ENCODE results near the gene BOD1L2. TPM values are rescaled to one million over a fixed set of nuclear protein-coding genes. Genes with fewer than 3 reads are reported as not detected.

BOD1L2 gene
- total RNA-seq, 1 donor from 2014 or later = not detected

DNA sequence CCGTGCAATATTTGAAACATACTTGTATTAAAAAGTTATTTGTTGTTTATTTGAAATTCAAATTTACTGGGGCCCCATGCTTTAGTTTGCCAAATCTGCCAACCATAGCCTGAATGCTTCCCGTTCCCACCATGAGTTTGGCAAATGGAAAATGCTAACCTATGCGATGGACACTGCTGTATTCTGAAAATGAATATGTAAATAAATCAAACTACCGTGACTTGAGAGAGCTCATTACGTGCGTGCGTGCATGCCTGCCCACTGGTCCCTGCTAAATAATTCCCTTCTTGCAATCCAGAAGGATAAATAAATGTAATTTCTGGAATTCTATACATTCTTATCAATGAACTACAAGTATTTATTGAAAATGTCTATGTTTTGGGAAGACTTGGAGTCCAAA lies 3.2 kb downstream of the BOD1L2 start:
- no peaks in the 10 kb centered on the region for H3K36me3 Mint-ChIP-seq (ENCODE audit: low read depth)
- no peak for DNase-seq (ENCODE audit: low spot score)
- TF ChIP-seq, protein P1, sequence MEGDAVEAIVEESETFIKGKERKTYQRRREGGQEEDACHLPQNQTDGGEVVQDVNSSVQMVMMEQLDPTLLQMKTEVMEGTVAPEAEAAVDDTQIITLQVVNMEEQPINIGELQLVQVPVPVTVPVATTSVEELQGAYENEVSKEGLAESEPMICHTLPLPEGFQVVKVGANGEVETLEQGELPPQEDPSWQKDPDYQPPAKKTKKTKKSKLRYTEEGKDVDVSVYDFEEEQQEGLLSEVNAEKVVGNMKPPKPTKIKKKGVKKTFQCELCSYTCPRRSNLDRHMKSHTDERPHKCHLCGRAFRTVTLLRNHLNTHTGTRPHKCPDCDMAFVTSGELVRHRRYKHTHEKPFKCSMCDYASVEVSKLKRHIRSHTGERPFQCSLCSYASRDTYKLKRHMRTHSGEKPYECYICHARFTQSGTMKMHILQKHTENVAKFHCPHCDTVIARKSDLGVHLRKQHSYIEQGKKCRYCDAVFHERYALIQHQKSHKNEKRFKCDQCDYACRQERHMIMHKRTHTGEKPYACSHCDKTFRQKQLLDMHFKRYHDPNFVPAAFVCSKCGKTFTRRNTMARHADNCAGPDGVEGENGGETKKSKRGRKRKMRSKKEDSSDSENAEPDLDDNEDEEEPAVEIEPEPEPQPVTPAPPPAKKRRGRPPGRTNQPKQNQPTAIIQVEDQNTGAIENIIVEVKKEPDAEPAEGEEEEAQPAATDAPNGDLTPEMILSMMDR (IDR thresholded peaks at IDR 0.05) = no peak
- H3K4me1 Mint-ChIP-seq (ENCODE audit: low read depth) = no peaks in the 10 kb centered on the region
- peaks cover 29% of the 10 kb centered on the region for H3K27me3 Mint-ChIP-seq (ENCODE audit: low read depth)
- H3K9me3 Mint-ChIP-seq (ENCODE audit: low read depth) = no peaks in the 10 kb centered on the region
- no peak overlapping the region for H3K27ac Mint-ChIP-seq (ENCODE audit: unreplicated experiment)
- no peak overlapping the region for H3K4me3 Mint-ChIP-seq (ENCODE audit: unreplicated experiment)

- Mint-ChIP-seq H3K4me3 (ENCODE audit: unreplicated experiment) (no peak overlapping the region), H3K9me3 (ENCODE audit: low read depth) (no peaks in the 10 kb centered on the region), H3K36me3 (ENCODE audit: low read depth) (no peaks in the 10 kb centered on the region), H3K27ac (ENCODE audit: unreplicated experiment) (no peak overlapping the region), H3K4me1 (ENCODE audit: low read depth) (no peaks in the 10 kb centered on the region), H3K27me3 (ENCODE audit: low read depth) (peaks cover 29% of the 10 kb centered on the region)
- TF ChIP-seq, protein P1 (IDR thresholded peaks at IDR 0.05) = no peak
- no peak for DNase-seq (ENCODE audit: low spot score)
Measured at GRCh38 chr18:57150828-57151227, 3.9 kb downstream of the BOD1L2 start.

DNA sequence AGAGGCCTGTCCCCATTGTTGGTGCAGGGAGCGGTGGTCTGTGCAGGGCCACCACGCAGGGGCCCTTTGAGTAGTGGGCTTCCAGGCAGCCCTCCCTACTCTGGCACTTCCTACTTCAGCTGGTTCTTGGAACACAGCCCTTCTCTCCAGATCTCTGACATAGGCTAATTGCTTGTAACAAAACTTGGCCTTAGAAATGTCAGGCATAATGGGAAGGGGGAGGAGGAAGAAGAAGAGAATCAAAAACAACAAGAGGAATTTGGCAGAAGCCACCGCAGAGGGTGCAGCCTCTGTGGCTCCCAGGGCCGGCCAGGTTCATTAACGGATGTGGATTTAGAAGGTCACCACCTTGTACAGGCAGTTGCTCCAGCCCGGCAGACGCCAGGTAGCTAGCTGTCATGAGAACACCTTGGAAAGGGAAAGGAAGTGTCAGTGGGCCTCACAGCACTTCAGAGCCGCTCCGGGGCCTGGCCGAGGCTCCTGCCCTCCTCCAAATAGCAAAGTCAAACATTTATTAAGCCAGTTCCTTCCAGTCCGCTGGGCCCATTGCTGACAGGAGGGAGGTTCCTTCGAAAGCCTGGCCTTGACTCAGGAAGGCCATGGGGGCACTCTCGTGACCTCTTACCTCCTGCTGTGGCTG lies 7.4 kb downstream of the BOD1L2 start:
- Mint-ChIP-seq H3K4me1 (ENCODE audit: low read depth) (no peaks in the 10 kb centered on the region), H3K27me3 (ENCODE audit: low read depth) (peaks cover 20% of the 10 kb centered on the region), H3K36me3 (ENCODE audit: low read depth) (no peaks in the 10 kb centered on the region), H3K9me3 (ENCODE audit: low read depth) (no peaks in the 10 kb centered on the region), H3K27ac (ENCODE audit: unreplicated experiment) (no peak overlapping the region), H3K4me3 (ENCODE audit: unreplicated experiment) (no peak overlapping the region)
- no peak for DNase-seq (ENCODE audit: low spot score)
- TF ChIP-seq, protein P1 (IDR thresholded peaks at IDR 0.05) = no peak

DNA sequence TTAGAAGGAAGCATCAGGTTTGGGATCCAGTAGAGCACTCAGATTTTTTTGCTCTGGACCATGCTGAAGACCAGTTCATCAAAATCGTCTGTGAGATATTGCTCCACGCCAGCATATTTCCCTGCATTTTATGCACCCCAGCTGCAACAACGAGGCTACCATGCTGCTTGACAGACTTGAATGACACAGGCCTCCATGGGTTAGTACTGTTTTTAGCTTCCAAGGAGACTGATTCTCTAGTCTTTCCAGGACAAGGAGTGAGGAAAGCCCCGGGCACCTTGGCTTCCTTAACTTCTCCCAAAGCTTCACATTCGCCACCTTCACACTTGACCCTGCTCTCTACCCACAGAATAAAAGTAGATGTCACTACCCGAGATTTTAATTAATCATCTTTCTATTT lies 17.5 kb downstream of the BOD1L2 start:
- Mint-ChIP-seq H3K27me3 (ENCODE audit: low read depth) (peaks cover 6% of the 10 kb centered on the region), H3K4me3 (ENCODE audit: unreplicated experiment) (no peak overlapping the region), H3K9me3 (ENCODE audit: low read depth) (no peaks in the 10 kb centered on the region), H3K4me1 (ENCODE audit: low read depth) (no peaks in the 10 kb centered on the region), H3K36me3 (ENCODE audit: low read depth) (no peaks in the 10 kb centered on the region), H3K27ac (ENCODE audit: unreplicated experiment) (no peak overlapping the region)
- TF ChIP-seq, protein P1 (IDR thresholded peaks at IDR 0.05) = no peak
- no peak for DNase-seq (ENCODE audit: low spot score)

GRCh38 chr18:57167617-57168308 lies 20.9 kb downstream of the BOD1L2 start:
- Mint-ChIP-seq H3K27ac (ENCODE audit: unreplicated experiment) (no peak overlapping the region), H3K4me3 (ENCODE audit: unreplicated experiment) (no peak overlapping the region), H3K27me3 (ENCODE audit: low read depth) (peaks cover 6% of the 10 kb centered on the region), H3K4me1 (ENCODE audit: low read depth) (no peaks in the 10 kb centered on the region), H3K9me3 (ENCODE audit: low read depth) (no peaks in the 10 kb centered on the region), H3K36me3 (ENCODE audit: low read depth) (no peaks in the 10 kb centered on the region)
- DNase-seq (ENCODE audit: low spot score) = no peak
- TF ChIP-seq, protein P1 (IDR thresholded peaks at IDR 0.05) = no peak
